Smooth muscle cell (in vitro differentiated cells): ENCODE results near the gene ANTXR1. TPM values are rescaled to one million over a fixed set of nuclear protein-coding genes. Genes with fewer than 3 reads are reported as not detected.

ENCODE experiments used
- DNase-seq: peaks from one replicate; lab custom pipeline; 2025; ENCODE audit not compliant: unreplicated experiment; lab: John Stamatoyannopoulos, UW
- H2AFZ ChIP-seq: fragments of 200-600 bp; sonication (generic); 2 replicates; pipeline ENCODE4 v1.6.0; 2016; ENCODE audit warnings: antibody characterized with exemption, low read depth, mild to moderate bottlenecking
- H3F3A ChIP-seq: fragments of 200-600 bp; sonication (generic); 2 replicates; pipeline ENCODE4 v1.6.0; 2017; ENCODE audit warnings: antibody characterized with exemption, low read depth
- H3K27ac ChIP-seq: fragments of 200-600 bp; sonication (generic); 2 replicates; pipeline ENCODE4 v1.5.1; 2016; ENCODE audit warnings: low read depth, mild to moderate bottlenecking
- H3K27me3 ChIP-seq: fragments of 200-600 bp; sonication (generic); 2 replicates; pipeline ENCODE4 v1.6.1; 2016; ENCODE audit warnings: low read depth, mild to moderate bottlenecking
- H3K36me3 ChIP-seq: fragments of 200-600 bp; sonication (generic); 2 replicates; pipeline ENCODE4 v1.5.1; 2016; ENCODE audit warnings: low read depth
- H3K4me1 ChIP-seq: fragments of 200-600 bp; sonication (generic); 2 replicates; pipeline ENCODE4 v1.5.1; 2016; ENCODE audit warnings: low read depth
- H3K4me2 ChIP-seq: fragments of 200-600 bp; sonication (generic); 2 replicates; pipeline ENCODE4 v1.6.0; 2016; ENCODE audit warnings: mild to moderate bottlenecking
- H3K4me3 ChIP-seq: fragments of 200-600 bp; sonication (generic); 2 replicates; pipeline ENCODE4 v1.5.1; 2016; ENCODE audit warnings: mild to moderate bottlenecking
- H3K79me2 ChIP-seq: fragments of 200-600 bp; sonication (generic); 2 replicates; pipeline ENCODE4 v1.6.0; 2016; ENCODE audit warnings: low read depth, mild to moderate bottlenecking
- H3K9ac ChIP-seq: fragments of 200-600 bp; sonication (generic); 2 replicates; pipeline ENCODE4 v1.6.0; 2016; ENCODE audit warnings: low read depth
- H3K9me3 ChIP-seq: fragments of 200-600 bp; sonication (generic); replicated peaks from 2 replicates; pipeline ENCODE4 v1.5.1; 2016; ENCODE audit warnings: low read depth
- H4K20me1 ChIP-seq: fragments of 200-600 bp; sonication (generic); 2 replicates; pipeline ENCODE4 v1.6.0; 2016; ENCODE audit warnings: low read depth
- CTCF ChIP-seq: fragments of 200-600 bp; sonication (generic); IDR thresholded peaks from 2 replicates; pipeline ENCODE4 v1.5.1; 2017; ENCODE audit warnings: borderline replicate concordance, mild to moderate bottlenecking, antibody characterized with exemption; ENCODE audit not compliant: insufficient read depth, poor library complexity, severe bottlenecking
- whole genome bisulfite sequencing: methylation state at CpG from one replicate; pipeline ENCODE4 v1.1.7; 2016; ENCODE audit warnings: low lambda C conversion rate; 5-methylcytosine and 5-hydroxymethylcytosine counted together
- polyA plus RNA-seq: library from polyadenylated mRNA; unstranded; fragments of >200 nt; fragmentation: Nextera tagmentation; extraction: Ambion mirVana; gene quantifications from 2 replicates; pipeline ENCODE4 v1.2.1, GENCODE V29; 2016
- total RNA-seq: library from RNA; depleted of rRNA; stranded (reverse); fragments of >200 nt; gene quantifications from 2 replicates; pipeline ENCODE4 v1.2.3, GENCODE V29; 2014

Gene ANTXR1
- total and polyA plus RNA-seq, 2 experiments from 2014 or later, result 292 to 309 TPM

DNA sequence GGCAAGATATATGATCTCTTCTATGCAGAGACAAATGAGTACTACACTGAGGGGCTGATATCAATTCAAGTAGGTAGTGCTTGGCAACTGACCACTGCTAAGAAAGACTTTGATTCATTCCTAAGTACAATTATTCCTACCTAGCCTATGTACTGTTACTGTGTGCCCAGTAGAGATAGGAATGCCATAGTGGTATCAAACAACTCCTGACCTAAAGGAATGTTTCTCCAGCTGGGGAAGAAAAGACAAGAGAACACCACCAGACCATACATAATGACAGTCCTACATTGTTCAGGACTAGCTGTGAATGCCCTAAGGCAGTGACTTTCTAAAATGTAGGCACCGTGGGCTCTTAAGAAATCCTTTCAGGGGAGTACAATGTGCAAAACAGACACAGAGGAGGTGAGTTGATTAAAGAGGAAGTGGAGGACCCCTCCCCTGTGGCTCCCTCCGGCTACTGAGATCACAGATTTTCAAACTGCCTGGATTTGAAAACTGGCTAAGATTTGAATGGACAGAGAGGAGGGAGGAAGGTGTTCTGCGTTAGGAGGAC lies 89.1 kb downstream of the ANTXR1 start:
- Histone ChIP-seq H3K79me2 (no peaks in the 10 kb centered on the region), H3K36me3 (peaks cover 13% of the 10 kb centered on the region), H3K4me2 (no peak overlapping the region), H3K9me3 (no peaks in the 10 kb centered on the region), H3K4me3 (no peak overlapping the region), H3K27ac (peak overlapping the region; percentile 59), H4K20me1 (no peaks in the 10 kb centered on the region), H2AFZ (no peak overlapping the region), H3K4me1 (peaks cover 5% of the 10 kb centered on the region), H3K9ac (no peak overlapping the region), H3K27me3 (no peaks in the 10 kb centered on the region), H3F3A (peaks cover 28% of the 10 kb centered on the region)
- no peak for TF ChIP-seq CTCF
- DNase-seq, result no peak
- WGBS, result 81% methylated on average over 3 of the region's 3 CpGs

GRCh38 chr2:69103419-69103818 lies 90.4 kb downstream of the ANTXR1 start:
- H3K36me3 ChIP-seq, result peaks cover 13% of the 10 kb centered on the region
- no peaks in the 10 kb centered on the region for H3K9me3 ChIP-seq
- no peak overlapping the region for H3K9ac ChIP-seq
- no peak for DNase-seq
- H3K4me2 ChIP-seq, result no peak overlapping the region
- no peaks in the 10 kb centered on the region for H4K20me1 ChIP-seq
- no peaks in the 10 kb centered on the region for H3K27me3 ChIP-seq
- peaks cover 5% of the 10 kb centered on the region for H3K4me1 ChIP-seq
- H3K79me2 ChIP-seq, result no peaks in the 10 kb centered on the region
- no peak overlapping the region for H2AFZ ChIP-seq
- no peak overlapping the region for H3K4me3 ChIP-seq
- H3F3A ChIP-seq, result peaks cover 28% of the 10 kb centered on the region
- H3K27ac ChIP-seq, result no peak overlapping the region
- WGBS, result 93% methylated on average over 5 of the region's 5 CpGs
- TF ChIP-seq CTCF, result no peak

GRCh38 chr2:69104261-69104660 lies 91.3 kb downstream of the ANTXR1 start:
- H3K9me3 ChIP-seq, result no peaks in the 10 kb centered on the region
- H3K27me3 ChIP-seq, result no peaks in the 10 kb centered on the region
- no peak overlapping the region for H3K4me3 ChIP-seq
- 89% methylated on average over 3 of the region's 3 CpGs for WGBS
- no peak for DNase-seq
- H2AFZ ChIP-seq, result no peak overlapping the region
- no peaks in the 10 kb centered on the region for H3K79me2 ChIP-seq
- H3K36me3 ChIP-seq, result peaks cover 13% of the 10 kb centered on the region
- no peak overlapping the region for H3K9ac ChIP-seq
- no peak for TF ChIP-seq CTCF
- H3K4me1 ChIP-seq, result peaks cover 5% of the 10 kb centered on the region
- no peaks in the 10 kb centered on the region for H4K20me1 ChIP-seq
- H3K4me2 ChIP-seq, result no peak overlapping the region
- H3K27ac ChIP-seq, result no peak overlapping the region
- H3F3A ChIP-seq, result peaks cover 25% of the 10 kb centered on the region

- no peak overlapping the region for H3K27ac ChIP-seq
- H3K9me3 ChIP-seq, result no peaks in the 10 kb centered on the region
- H3K9ac ChIP-seq, result no peak overlapping the region
- no peak overlapping the region for H2AFZ ChIP-seq
- no peaks in the 10 kb centered on the region for H4K20me1 ChIP-seq
- H3K79me2 ChIP-seq, result no peaks in the 10 kb centered on the region
- no peak overlapping the region for H3K4me2 ChIP-seq
- H3K4me1 ChIP-seq, result no peaks in the 10 kb centered on the region
- no peak for DNase-seq
- no peak for TF ChIP-seq CTCF
- peaks cover 9% of the 10 kb centered on the region for H3F3A ChIP-seq
- no peak overlapping the region for H3K4me3 ChIP-seq
- H3K27me3 ChIP-seq, result no peaks in the 10 kb centered on the region
- H3K36me3 ChIP-seq, result peaks cover 5% of the 10 kb centered on the region
- over 99% methylated on average over 4 of the region's 4 CpGs for WGBS
Observed at GRCh38 chr2:69109255-69109654, 96.3 kb downstream of the ANTXR1 start.
